ENCODE data around the gene CTIF.
A peak's percentile ranks its signal among the peaks of the same experiment; 100 is the strongest.

CTIF gene

GRCh38 chr18:48552130-48552529, 13.3 kb downstream of the CTIF start:
- DNase-seq (ENCODE audit: low spot score): no peak

- no peak for DNase-seq (ENCODE audit: low spot score)
Measured at GRCh38 chr18:48553236-48553635, 14.4 kb downstream of the CTIF start.

- DNase-seq (ENCODE audit: low spot score): no peak
Measured at GRCh38 chr18:48554610-48555400, 16.0 kb downstream of the CTIF start.

GRCh38 chr18:48555465-48555995, 16.7 kb downstream of the CTIF start:
- no peak for DNase-seq (ENCODE audit: low spot score)

- DNase-seq (ENCODE audit: low spot score): no peak
Measured at GRCh38 chr18:48557640-48558174, 18.9 kb downstream of the CTIF start.

- DNase-seq (ENCODE audit: low spot score): no peak
Measured at GRCh38 chr18:48558248-48558647, 19.4 kb downstream of the CTIF start.

GRCh38 chr18:48560491-48560890, 21.7 kb downstream of the CTIF start:
- no peak for DNase-seq (ENCODE audit: low spot score)

GRCh38 chr18:48562075-48562474, 23.2 kb downstream of the CTIF start:
- DNase-seq (ENCODE audit: low spot score): no peak

- DNase-seq (ENCODE audit: low spot score): no peak
Measured at GRCh38 chr18:48563027-48563426, 24.2 kb downstream of the CTIF start.

- no peak for DNase-seq (ENCODE audit: low spot score)
Measured at GRCh38 chr18:48564139-48564538, 25.3 kb downstream of the CTIF start.

- no peak for DNase-seq (ENCODE audit: low spot score)
Measured at GRCh38 chr18:48565105-48565504, 26.3 kb downstream of the CTIF start.

GRCh38 chr18:48566589-48566988, 27.8 kb downstream of the CTIF start:
- peak; percentile 76 for DNase-seq (ENCODE audit: low spot score)

- no peak for DNase-seq (ENCODE audit: low spot score)
Measured at GRCh38 chr18:48567388-48567787, 28.6 kb downstream of the CTIF start.

GRCh38 chr18:48569139-48569914, 30.5 kb downstream of the CTIF start:
- no peak for DNase-seq (ENCODE audit: low spot score)

GRCh38 chr18:48569915-48570264, 31.1 kb downstream of the CTIF start:
- no peak for DNase-seq (ENCODE audit: low spot score)

- no peak for DNase-seq (ENCODE audit: low spot score)
Measured at GRCh38 chr18:48570313-48570712, 31.5 kb downstream of the CTIF start.

- no peak for DNase-seq (ENCODE audit: low spot score)
Measured at GRCh38 chr18:48571639-48572384, 33.0 kb downstream of the CTIF start.

- DNase-seq (ENCODE audit: low spot score): no peak
Measured at GRCh38 chr18:48572402-48573126, 33.7 kb downstream of the CTIF start.

- DNase-seq (ENCODE audit: low spot score): no peak
Measured at GRCh38 chr18:48573632-48574283, 34.9 kb downstream of the CTIF start.

GRCh38 chr18:48574667-48575300, 36.0 kb downstream of the CTIF start:
- DNase-seq (ENCODE audit: low spot score): no peak

- DNase-seq (ENCODE audit: low spot score): no peak
Measured at GRCh38 chr18:48575301-48575657, 36.4 kb downstream of the CTIF start.

All from hematopoietic multipotent progenitor cell treated with erythropoietin and hydrocortisone succinate and interleukin-3 and kit ligand, for 17 days (in vitro differentiated cells).